Testis (tissue), 2 donors: ENCODE measurements around the gene SCGB3A1.

Experiments
- CTCF ChIP-seq, 3 experiments: fragments of 450-650 bp in 2 of 3; fragments of 200-600 bp in 1 of 3; sonication (generic) in 1 of 3; IDR thresholded peaks; one replicate each; pipeline ENCODE4 v1.5.1; 2016 to 2019; ENCODE audit warnings: antibody characterized with exemption in 3 of 3, mild to moderate bottlenecking in 2 of 3, moderate library complexity in 1 of 3
- POLR2A ChIP-seq: fragments of 450-650 bp; IDR thresholded peaks from one replicate; pipeline ENCODE4 v1.6.1; 2017; ENCODE audit warnings: antibody characterized with exemption, mild to moderate bottlenecking, moderate library complexity

GRCh38 chr5:180609817-180610550 lies 18.7 kb upstream of the SCGB3A1 start:
- TF ChIP-seq CTCF (IDR thresholded peaks at IDR 0.05) (no peak), POLR2A (no peak)
